HG03571 (cell line): ENCODE results near the gene NYNRIN.

Experiments used
- ATAC-seq: cut with Tn5 transposase; IDR thresholded peaks from one replicate; pipeline ENCODE4 v1.9.1; 2021; ENCODE audit not compliant: unreplicated experiment

The NYNRIN gene

DNA sequence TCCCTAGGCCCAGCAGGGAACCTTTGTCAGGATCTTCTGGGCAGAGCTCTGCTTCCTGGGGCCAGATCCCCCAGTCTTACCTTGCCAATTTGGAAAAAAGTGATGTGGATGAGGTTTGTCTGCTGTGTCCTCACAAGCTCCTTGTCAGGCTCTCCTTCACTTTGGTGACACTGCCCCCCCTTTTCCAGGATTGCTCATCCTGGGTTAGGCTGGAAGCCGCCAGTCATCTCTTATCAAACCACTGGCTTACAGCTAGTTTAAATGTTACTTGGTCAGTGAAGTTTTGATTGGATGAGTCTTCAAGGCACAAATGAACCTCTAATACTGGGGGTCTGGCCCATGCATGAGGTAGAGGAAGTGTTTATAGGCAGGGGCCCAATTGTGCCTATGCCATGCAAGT is 15.3 kb downstream of the NYNRIN start:
- ATAC-seq, result no peak

DNA sequence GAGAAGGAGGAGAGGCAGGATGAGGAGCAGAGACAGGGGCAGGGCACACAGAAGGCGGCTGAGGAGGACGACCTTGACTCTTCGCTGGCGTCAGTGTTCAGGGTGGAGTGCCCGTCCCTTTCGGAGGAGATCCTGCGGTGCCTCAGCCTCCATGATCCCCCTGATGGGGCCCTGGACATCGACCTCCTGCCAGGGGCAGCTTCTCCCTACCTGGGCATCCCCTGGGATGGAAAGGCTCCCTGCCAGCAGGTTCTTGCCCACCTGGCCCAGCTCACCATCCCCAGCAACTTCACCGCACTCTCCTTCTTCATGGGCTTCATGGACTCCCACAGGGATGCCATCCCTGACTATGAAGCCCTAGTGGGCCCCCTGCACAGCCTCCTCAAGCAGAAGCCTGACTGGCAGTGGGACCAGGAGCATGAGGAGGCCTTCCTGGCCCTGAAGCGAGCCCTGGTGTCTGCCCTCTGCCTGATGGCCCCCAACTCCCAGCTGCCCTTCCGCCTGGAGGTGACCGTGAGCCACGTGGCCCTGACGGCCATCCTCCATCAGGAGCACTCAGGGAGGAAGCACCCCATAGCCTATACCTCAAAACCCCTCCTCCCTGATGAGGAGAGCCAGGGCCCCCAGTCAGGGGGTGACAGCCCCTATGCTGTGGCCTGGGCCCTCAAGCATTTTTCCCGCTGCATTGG is 16.1 kb downstream of the NYNRIN start:
- no peak for ATAC-seq

- no peak for ATAC-seq
These were observed 16.8 kb downstream of the NYNRIN start for GRCh38 chr14:24415421-24416253.

- no peak for ATAC-seq
These were observed 17.6 kb downstream of the NYNRIN start for GRCh38 chr14:24416254-24416931.

GRCh38 chr14:24416932-24417619 is 18.3 kb downstream of the NYNRIN start:
- ATAC-seq, result no peak

- ATAC-seq, result no peak
These were observed 19.2 kb downstream of the NYNRIN start for GRCh38 chr14:24417832-24418491.

- no peak for ATAC-seq
These were observed 19.7 kb downstream of the NYNRIN start for GRCh38 chr14:24418492-24418873.

- no peak for ATAC-seq
These were observed 23.5 kb downstream of the NYNRIN start for GRCh38 chr14:24422261-24422660.

DNA sequence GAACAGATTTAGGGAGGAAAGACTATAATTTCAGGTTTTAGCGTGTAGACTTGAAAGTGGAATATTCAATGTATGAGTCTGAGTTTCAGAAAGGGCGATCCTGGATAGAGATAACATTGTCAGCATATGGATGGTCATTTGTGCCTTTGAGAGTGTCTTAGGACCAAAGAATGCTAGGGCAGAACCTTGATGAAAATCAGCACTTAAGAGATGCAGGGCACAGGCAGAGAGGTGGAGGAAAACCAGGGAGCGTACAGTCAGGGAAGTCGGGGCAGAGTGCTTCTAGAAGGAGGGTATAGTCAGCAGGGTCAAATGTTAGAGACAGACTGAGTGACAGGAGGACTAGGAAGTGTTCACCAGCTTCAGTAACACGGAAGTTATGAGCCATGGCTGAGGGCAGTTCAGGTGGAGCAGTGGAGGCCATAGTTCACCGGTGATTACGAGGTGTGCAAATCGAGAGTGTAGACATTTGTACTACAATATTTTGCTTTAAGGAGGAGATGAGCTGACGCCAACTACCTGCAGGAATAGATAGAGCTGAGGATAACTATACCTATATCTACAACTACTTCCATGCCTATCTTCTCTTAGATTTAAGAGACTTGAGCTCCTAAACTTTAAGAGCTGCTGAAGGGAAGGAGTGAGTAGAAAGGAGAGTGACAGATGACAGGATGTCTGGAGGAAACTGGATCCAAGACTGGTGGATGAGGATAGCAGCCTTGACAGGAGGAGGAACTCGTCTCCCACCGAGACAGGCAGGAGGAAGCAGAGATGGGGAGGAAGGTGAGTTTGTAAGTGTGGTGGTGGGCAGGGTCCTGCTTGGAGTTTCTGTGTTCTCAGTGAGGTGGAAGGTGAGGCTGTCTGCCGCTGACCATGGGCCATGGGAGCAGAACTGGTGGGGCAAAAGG is 24.1 kb downstream of the NYNRIN start:
- ATAC-seq, result no peak

DNA sequence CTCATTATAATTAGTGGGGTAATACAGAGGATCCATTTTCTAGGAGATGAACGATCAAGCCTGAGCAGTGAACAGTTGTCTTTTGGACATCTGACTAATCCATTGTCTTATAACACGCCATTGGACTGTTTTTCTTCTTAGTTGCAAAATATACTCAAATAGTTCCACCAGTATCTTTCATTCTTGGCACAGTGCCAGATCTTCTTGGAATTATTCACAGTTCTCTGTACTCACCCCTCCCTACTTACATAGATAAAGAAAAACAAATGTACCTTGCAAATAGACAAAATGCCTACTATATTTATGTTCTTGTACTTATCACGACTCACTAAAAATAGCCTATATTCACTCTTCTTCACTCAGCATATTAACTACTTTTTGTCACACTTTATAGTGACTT is 26.9 kb downstream of the NYNRIN start:
- no peak for ATAC-seq

DNA sequence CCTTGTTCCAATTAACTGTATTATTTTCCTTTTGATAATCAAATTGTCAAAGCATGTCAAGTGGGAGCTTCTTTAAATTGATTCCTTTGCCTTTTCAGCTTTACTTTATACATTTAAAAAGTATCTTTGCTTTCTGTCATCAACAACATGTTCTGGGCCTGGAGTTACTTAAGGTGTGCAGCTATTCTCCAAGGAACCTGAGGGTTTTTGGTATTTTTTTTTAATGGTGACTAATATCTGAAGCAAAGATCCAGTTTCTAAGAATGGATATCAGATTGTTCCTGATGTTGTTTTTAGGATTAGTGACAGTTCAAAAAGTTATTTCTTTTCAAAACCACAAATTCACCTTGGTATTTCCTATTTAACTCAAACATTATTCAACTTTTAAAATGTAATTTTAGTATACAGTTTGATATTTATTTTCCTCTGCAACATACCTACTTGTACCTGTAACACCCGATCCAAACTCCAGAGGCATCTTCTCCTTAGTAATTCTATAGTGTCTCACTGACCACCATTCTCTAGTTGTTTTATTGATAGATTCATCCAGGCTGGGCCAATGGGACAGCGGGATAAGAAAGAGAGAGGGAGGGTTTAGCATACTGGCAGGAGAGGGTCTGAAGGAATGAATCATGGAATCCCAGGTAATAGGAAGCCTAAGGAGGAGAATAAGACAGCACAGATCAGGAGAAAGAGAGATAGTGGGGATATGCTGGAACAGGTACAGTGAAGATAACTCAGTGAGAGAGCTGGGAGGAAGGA is 27.5 kb downstream of the NYNRIN start:
- no peak for ATAC-seq

- ATAC-seq, result no peak
These were observed 28.2 kb downstream of the NYNRIN start for GRCh38 chr14:24426912-24427536.

GRCh38 chr14:24427537-24428508 is 29.0 kb downstream of the NYNRIN start:
- no peak for ATAC-seq

GRCh38 chr14:24428628-24429394 is 30.0 kb downstream of the NYNRIN start:
- ATAC-seq, result no peak

- peak; percentile 75 for ATAC-seq
These were observed 30.8 kb downstream of the NYNRIN start, which contains the start of the genes CBLN3 and KHNYN for GRCh38 chr14:24429395-24430142. Gene CBLN3, minus strand, starts transcription at chr14:24429668. Its CDS starts 614 bp downstream, at chr14:24429054. Gene KHNYN, plus strand, starts transcription at chr14:24429954. Its CDS starts 777 bp downstream, at chr14:24430731.
